22Rv1 (cell line): ENCODE measurements around the gene OCA2.

Experiments
- ZFX ChIP-seq: fragments of 450-650 bp; IDR thresholded peaks from 2 replicates; pipeline ENCODE4 v1.6.1; 2017; ENCODE audit warnings: antibody characterized with exemption, borderline replicate concordance
- TF ChIP-seq, protein P1 (sequence below): fragments of 450-650 bp; IDR thresholded peaks from 2 replicates; pipeline ENCODE4 v1.5.1; 2017; ENCODE audit warnings: mild to moderate bottlenecking

GRCh38 chr15:28101201-28101600 is 2.1 kb upstream of the OCA2 start:
- TF ChIP-seq, protein P1, sequence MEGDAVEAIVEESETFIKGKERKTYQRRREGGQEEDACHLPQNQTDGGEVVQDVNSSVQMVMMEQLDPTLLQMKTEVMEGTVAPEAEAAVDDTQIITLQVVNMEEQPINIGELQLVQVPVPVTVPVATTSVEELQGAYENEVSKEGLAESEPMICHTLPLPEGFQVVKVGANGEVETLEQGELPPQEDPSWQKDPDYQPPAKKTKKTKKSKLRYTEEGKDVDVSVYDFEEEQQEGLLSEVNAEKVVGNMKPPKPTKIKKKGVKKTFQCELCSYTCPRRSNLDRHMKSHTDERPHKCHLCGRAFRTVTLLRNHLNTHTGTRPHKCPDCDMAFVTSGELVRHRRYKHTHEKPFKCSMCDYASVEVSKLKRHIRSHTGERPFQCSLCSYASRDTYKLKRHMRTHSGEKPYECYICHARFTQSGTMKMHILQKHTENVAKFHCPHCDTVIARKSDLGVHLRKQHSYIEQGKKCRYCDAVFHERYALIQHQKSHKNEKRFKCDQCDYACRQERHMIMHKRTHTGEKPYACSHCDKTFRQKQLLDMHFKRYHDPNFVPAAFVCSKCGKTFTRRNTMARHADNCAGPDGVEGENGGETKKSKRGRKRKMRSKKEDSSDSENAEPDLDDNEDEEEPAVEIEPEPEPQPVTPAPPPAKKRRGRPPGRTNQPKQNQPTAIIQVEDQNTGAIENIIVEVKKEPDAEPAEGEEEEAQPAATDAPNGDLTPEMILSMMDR: no peak
- no peak for TF ChIP-seq ZFX
